Neural progenitor cell (in vitro differentiated cells): ENCODE measurements around the gene ACER3. TPM values are rescaled to one million over a fixed set of nuclear protein-coding genes. Genes with fewer than 3 reads are reported as not detected.
A peak's percentile ranks its signal among the peaks of the same experiment; 100 is the strongest.

Source experiments
- DNase-seq: peaks from one replicate; pipeline ENCODE4 v3.0.0-alpha.2; 2016; ENCODE audit warnings: low spot score
- H2AFZ ChIP-seq: fragments of 200-600 bp; sonication (generic); replicated peaks from 2 replicates; pipeline ENCODE4 v1.6.1; 2016; ENCODE audit warnings: antibody characterized with exemption
- H3F3A ChIP-seq: fragments of 200-600 bp; sonication (generic); 2 replicates; pipeline ENCODE4 v1.6.1; 2016; ENCODE audit warnings: antibody characterized with exemption, low read depth
- H3K27ac ChIP-seq: fragments of 200-600 bp; sonication (generic); 2 replicates; pipeline ENCODE4 v1.5.1; 2016; ENCODE audit warnings: mild to moderate bottlenecking
- H3K27me3 ChIP-seq: fragments of 200-600 bp; sonication (generic); 2 replicates; pipeline ENCODE4 v1.6.1; 2016; ENCODE audit warnings: mild to moderate bottlenecking, moderate library complexity
- H3K36me3 ChIP-seq: fragments of 200-600 bp; sonication (generic); 2 replicates; pipeline ENCODE4 v1.5.1; 2016
- H3K4me1 ChIP-seq: fragments of 200-600 bp; sonication (generic); 2 replicates; pipeline ENCODE4 v1.6.1; 2016; ENCODE audit warnings: mixed run types
- H3K4me2 ChIP-seq: fragments of 200-600 bp; sonication (generic); 2 replicates; pipeline ENCODE4 v1.6.1; 2016
- H3K4me3 ChIP-seq: fragments of 200-600 bp; sonication (generic); 2 replicates; pipeline ENCODE4 v1.5.1; 2016
- H3K79me2 ChIP-seq: fragments of 200-600 bp; sonication (generic); 2 replicates; pipeline ENCODE4 v1.6.1; 2016; ENCODE audit warnings: low read depth
- H3K9ac ChIP-seq: fragments of 200-600 bp; sonication (generic); 2 replicates; pipeline ENCODE4 v1.6.1; 2016
- H3K9me3 ChIP-seq: fragments of 200-600 bp; sonication (generic); 2 replicates; pipeline ENCODE4 v1.5.1; 2016; ENCODE audit warnings: low read depth
- H4K20me1 ChIP-seq: fragments of 200-600 bp; sonication (generic); 2 replicates; pipeline ENCODE4 v1.6.1; 2016; ENCODE audit warnings: low read depth
- H3K27ac Mint-ChIP-seq: 3 replicates; pipeline ENCODE4 v1.8.0; 2021; ENCODE audit warnings: mixed read lengths
- H3K27me3 Mint-ChIP-seq: 2 replicates; pipeline ENCODE4 v1.8.0; 2022; ENCODE audit warnings: low read depth, mild to moderate bottlenecking, inconsistent platforms, moderate library complexity, mixed read lengths; ENCODE audit not compliant: insufficient read depth
- H3K36me3 Mint-ChIP-seq: 3 replicates; pipeline ENCODE4 v1.8.0; 2021; ENCODE audit warnings: mixed read lengths
- H3K4me1 Mint-ChIP-seq: 3 replicates; pipeline ENCODE4 v1.8.0; 2021; ENCODE audit warnings: mixed read lengths
- H3K4me3 Mint-ChIP-seq: 3 replicates; pipeline ENCODE4 v1.8.0; 2021; ENCODE audit warnings: mild to moderate bottlenecking, moderate library complexity, mixed read lengths
- H3K9me3 Mint-ChIP-seq: 3 replicates; pipeline ENCODE4 v1.8.0; 2020; ENCODE audit warnings: mixed read lengths
- EZH2 ChIP-seq: fragments of 200-600 bp; sonication (generic); IDR thresholded peaks from 2 replicates; pipeline ENCODE4 v1.6.1; 2017; ENCODE audit warnings: antibody characterized with exemption, mild to moderate bottlenecking, moderate library complexity
- EZH2phosphoT487 ChIP-seq: fragments of 200-600 bp; sonication (generic); IDR thresholded peaks from 2 replicates; pipeline ENCODE4 v1.6.1; 2017; ENCODE audit warnings: antibody characterized with exemption
- total RNA-seq: library from RNA; depleted of rRNA; stranded (reverse); fragments of >200 nt; gene quantifications from 2 replicates; pipeline ENCODE4 v1.2.3, GENCODE V29; 2015; ENCODE audit warnings: low replicate concordance
- TF ChIP-seq, protein P1 (sequence below): fragments of 200-600 bp; sonication (generic); IDR thresholded peaks from 2 replicates; pipeline ENCODE4 v1.5.1; 2017; ENCODE audit warnings: antibody characterized with exemption, mild to moderate bottlenecking

The ACER3 gene
- total RNA-seq, 1 donor from 2014 or later: 18.9 TPM

DNA sequence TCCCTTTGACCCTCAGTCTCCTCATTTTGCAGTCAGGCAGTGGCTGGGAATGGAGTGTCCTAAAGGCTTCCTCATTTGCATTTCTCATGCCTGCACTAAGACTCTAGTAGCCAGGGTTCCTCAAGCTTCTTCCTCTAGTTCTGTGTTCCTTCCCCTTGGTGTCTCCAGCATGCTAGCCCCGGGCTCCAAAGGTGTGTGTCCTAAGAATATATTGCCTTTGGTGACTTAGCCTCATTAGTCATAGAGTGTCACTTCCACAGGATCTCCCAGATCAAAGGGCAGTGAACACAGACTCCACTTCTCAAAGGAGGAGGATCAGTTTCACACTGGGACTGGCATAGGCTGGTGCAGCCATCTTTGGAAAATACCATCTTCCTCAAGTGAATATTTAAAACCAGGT, 21.4 kb upstream of the ACER3 start:
- DNase-seq: no peak
- Histone ChIP-seq H2AFZ (no peak overlapping the region), H3K4me1 (peaks cover 32% of the 10 kb centered on the region), H4K20me1 (no peaks in the 10 kb centered on the region), H3K27me3 (no peaks in the 10 kb centered on the region), H3K79me2 (no peaks in the 10 kb centered on the region), H3K4me2 (no peak overlapping the region), H3K36me3 (no peaks in the 10 kb centered on the region), H3K9me3 (no peaks in the 10 kb centered on the region), H3K4me3 (no peak overlapping the region), H3K27ac (no peak overlapping the region), H3K9ac (no peak overlapping the region), H3F3A (peaks cover 26% of the 10 kb centered on the region)
- H3K4me3 Mint-ChIP-seq: no peak overlapping the region
- no peak overlapping the region for H3K27ac Mint-ChIP-seq
- TF ChIP-seq EZH2 (no peak), EZH2phosphoT487 (no peak)
- TF ChIP-seq, protein P1, sequence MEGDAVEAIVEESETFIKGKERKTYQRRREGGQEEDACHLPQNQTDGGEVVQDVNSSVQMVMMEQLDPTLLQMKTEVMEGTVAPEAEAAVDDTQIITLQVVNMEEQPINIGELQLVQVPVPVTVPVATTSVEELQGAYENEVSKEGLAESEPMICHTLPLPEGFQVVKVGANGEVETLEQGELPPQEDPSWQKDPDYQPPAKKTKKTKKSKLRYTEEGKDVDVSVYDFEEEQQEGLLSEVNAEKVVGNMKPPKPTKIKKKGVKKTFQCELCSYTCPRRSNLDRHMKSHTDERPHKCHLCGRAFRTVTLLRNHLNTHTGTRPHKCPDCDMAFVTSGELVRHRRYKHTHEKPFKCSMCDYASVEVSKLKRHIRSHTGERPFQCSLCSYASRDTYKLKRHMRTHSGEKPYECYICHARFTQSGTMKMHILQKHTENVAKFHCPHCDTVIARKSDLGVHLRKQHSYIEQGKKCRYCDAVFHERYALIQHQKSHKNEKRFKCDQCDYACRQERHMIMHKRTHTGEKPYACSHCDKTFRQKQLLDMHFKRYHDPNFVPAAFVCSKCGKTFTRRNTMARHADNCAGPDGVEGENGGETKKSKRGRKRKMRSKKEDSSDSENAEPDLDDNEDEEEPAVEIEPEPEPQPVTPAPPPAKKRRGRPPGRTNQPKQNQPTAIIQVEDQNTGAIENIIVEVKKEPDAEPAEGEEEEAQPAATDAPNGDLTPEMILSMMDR: no peak
- no peaks in the 10 kb centered on the region for H3K9me3 Mint-ChIP-seq
- peaks cover 14% of the 10 kb centered on the region for H3K4me1 Mint-ChIP-seq
- H3K36me3 Mint-ChIP-seq: no peaks in the 10 kb centered on the region
- H3K27me3 Mint-ChIP-seq: peaks cover 2% of the 10 kb centered on the region

DNA sequence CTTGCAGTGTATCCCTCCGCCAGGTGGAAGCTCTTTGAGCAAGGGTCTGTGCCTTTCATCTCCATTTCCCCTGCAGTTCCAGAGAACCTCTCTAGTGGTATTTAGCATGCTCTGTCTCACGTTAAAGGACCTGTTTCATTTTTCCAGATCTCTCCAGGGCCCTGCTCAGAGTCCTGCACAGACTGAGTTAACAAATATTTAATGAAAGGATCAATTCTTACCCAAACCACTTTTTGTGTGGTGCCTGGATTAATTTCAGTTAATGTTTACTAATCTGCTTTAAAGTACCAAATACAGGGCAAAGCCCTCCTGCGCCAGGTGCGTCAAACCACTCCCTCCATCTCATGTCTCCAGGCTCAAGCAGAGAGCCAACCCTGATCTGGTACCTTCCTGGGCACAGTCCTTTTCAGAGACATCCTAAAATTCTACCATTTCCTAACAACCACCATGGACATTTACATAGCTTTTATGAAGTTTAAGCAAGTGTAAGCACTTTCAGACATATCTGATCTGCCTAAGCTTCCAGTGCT, 18.7 kb upstream of the ACER3 start:
- no peaks in the 10 kb centered on the region for H3K36me3 Mint-ChIP-seq
- H3K27me3 ChIP-seq: no peaks in the 10 kb centered on the region
- no peaks in the 10 kb centered on the region for H3K9me3 Mint-ChIP-seq
- peaks cover 26% of the 10 kb centered on the region for H3F3A ChIP-seq
- H3K27ac Mint-ChIP-seq: no peak overlapping the region
- H3K9ac ChIP-seq: no peak overlapping the region
- DNase-seq: no peak
- H3K9me3 ChIP-seq: no peaks in the 10 kb centered on the region
- peaks cover 2% of the 10 kb centered on the region for H3K27me3 Mint-ChIP-seq
- no peak overlapping the region for H3K4me3 ChIP-seq
- H3K4me1 ChIP-seq: peaks cover 25% of the 10 kb centered on the region
- no peak overlapping the region for H2AFZ ChIP-seq
- H3K27ac ChIP-seq: no peak overlapping the region
- no peaks in the 10 kb centered on the region for H4K20me1 ChIP-seq
- peak overlapping the region; percentile 47 for H3K4me2 ChIP-seq
- no peaks in the 10 kb centered on the region for H3K36me3 ChIP-seq
- peaks cover 14% of the 10 kb centered on the region for H3K4me1 Mint-ChIP-seq
- H3K79me2 ChIP-seq: no peaks in the 10 kb centered on the region
- no peak for TF ChIP-seq EZH2phosphoT487
- TF ChIP-seq, protein P1: no peak
- TF ChIP-seq EZH2: no peak
- H3K4me3 Mint-ChIP-seq: no peak overlapping the region

DNA sequence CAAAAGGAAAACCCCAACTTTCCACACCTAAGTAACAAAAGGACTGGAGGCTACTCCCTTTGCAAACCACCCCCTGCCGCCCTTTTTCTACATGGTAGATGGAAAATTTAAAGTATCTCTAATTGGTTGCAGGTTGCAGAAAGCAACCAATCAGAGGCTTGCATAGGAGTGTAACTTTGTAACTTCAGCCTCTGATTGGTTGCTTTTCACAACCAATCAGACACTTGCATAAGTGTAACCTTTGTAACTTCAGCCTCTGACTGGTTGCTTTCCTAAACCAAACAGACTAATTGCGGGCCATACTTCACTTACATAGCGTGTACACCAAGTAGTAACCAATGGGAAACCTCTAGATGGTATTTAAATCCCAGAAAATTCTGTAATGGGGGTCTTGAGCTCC, 16.8 kb upstream of the ACER3 start:
- Histone ChIP-seq H3F3A (peaks cover 18% of the 10 kb centered on the region), H3K27me3 (no peaks in the 10 kb centered on the region), H3K4me2 (no peak overlapping the region), H4K20me1 (no peaks in the 10 kb centered on the region), H3K4me3 (no peak overlapping the region), H3K4me1 (peaks cover 14% of the 10 kb centered on the region), H3K79me2 (no peaks in the 10 kb centered on the region), H3K36me3 (no peaks in the 10 kb centered on the region), H3K9me3 (no peaks in the 10 kb centered on the region), H3K9ac (no peak overlapping the region), H3K27ac (no peak overlapping the region), H2AFZ (no peak overlapping the region)
- Mint-ChIP-seq H3K4me3 (no peak overlapping the region), H3K36me3 (no peaks in the 10 kb centered on the region), H3K4me1 (peaks cover 8% of the 10 kb centered on the region), H3K27ac (no peak overlapping the region), H3K27me3 (peaks cover 2% of the 10 kb centered on the region), H3K9me3 (no peaks in the 10 kb centered on the region)
- no peak for DNase-seq
- TF ChIP-seq EZH2phosphoT487: no peak
- TF ChIP-seq, protein P1: no peak
- TF ChIP-seq EZH2: no peak
